ENCODE results near the gene GATA3. TPM values are rescaled to one million over a fixed set of nuclear protein-coding genes. Genes with fewer than 3 reads are reported as not detected.

GATA3 gene
- total RNA-seq, 4 donors from 2014 or later, result 0.80 to 5.8 (median 1.4) TPM; not detected in 1

- no peak overlapping the region for H3K4me3 ChIP-seq
- no peaks in the 10 kb centered on the region for H3K36me3 ChIP-seq
- TF ChIP-seq, protein P1, sequence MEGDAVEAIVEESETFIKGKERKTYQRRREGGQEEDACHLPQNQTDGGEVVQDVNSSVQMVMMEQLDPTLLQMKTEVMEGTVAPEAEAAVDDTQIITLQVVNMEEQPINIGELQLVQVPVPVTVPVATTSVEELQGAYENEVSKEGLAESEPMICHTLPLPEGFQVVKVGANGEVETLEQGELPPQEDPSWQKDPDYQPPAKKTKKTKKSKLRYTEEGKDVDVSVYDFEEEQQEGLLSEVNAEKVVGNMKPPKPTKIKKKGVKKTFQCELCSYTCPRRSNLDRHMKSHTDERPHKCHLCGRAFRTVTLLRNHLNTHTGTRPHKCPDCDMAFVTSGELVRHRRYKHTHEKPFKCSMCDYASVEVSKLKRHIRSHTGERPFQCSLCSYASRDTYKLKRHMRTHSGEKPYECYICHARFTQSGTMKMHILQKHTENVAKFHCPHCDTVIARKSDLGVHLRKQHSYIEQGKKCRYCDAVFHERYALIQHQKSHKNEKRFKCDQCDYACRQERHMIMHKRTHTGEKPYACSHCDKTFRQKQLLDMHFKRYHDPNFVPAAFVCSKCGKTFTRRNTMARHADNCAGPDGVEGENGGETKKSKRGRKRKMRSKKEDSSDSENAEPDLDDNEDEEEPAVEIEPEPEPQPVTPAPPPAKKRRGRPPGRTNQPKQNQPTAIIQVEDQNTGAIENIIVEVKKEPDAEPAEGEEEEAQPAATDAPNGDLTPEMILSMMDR (IDR thresholded peaks at IDR 0.05), result no peak
- no peak for TF ChIP-seq POLR2A (IDR thresholded peaks at IDR 0.05)
- no peak for DNase-seq
- no peaks in the 10 kb centered on the region for H3K27me3 ChIP-seq
- no peak overlapping the region for H3K27ac ChIP-seq
- H3K9me3 ChIP-seq, result no peaks in the 10 kb centered on the region
- no peaks in the 10 kb centered on the region for H3K4me1 ChIP-seq
These were observed 11.6 kb downstream of the GATA3 start for GRCh38 chr10:8066124-8066523.

DNA sequence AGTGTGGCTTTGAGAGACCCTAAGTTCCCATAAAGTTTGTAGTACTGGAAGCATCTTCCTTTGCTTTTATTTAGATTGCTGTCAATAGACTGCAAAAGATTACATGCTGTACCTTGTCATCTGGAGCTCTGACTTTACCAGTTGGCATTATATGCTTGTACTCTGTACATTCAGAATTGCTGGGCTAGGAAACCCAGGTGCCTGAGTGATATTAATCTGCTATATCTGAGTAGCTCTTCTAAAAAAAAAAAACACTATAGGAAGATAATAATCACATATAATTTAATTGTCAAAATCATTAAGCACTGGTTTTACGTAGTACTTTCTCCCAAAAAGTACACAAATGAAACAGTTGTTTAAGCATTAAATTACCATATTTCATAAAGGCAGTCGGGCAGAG lies 12.3 kb downstream of the GATA3 start:
- H3K4me3 ChIP-seq, result no peak overlapping the region
- no peak for DNase-seq
- no peaks in the 10 kb centered on the region for H3K4me1 ChIP-seq
- no peaks in the 10 kb centered on the region for H3K36me3 ChIP-seq
- no peaks in the 10 kb centered on the region for H3K27me3 ChIP-seq
- H3K27ac ChIP-seq, result no peak overlapping the region
- no peaks in the 10 kb centered on the region for H3K9me3 ChIP-seq
- no peak for TF ChIP-seq POLR2A (IDR thresholded peaks at IDR 0.05)
- TF ChIP-seq, protein P1 (IDR thresholded peaks at IDR 0.05), result no peak

DNA sequence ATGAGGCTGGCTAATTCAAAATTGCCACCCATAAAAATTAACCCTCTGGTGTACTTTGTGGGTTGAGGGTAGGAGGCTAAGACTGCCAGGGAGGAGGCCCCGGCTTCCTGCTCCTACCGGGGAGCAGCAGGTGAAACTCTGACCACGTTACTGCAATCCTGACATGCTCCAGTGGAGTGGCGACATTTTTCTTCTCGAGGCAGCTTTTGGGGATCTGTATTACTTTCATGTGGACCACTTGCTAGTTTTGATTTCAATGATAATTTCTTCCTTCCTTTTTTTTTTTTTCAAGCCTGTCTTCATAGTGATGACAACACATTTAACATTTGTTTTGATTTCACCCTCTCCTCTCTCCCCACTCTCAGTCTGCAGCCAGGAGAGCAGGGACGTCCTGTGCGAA lies 14.6 kb downstream of the GATA3 start:
- no peaks in the 10 kb centered on the region for H3K27me3 ChIP-seq
- no peak overlapping the region for H3K4me3 ChIP-seq
- H3K36me3 ChIP-seq, result no peaks in the 10 kb centered on the region
- no peak for DNase-seq
- H3K27ac ChIP-seq, result no peak overlapping the region
- TF ChIP-seq, protein P1 (IDR thresholded peaks at IDR 0.05), result no peak
- no peak for TF ChIP-seq POLR2A (IDR thresholded peaks at IDR 0.05)
- no peaks in the 10 kb centered on the region for H3K4me1 ChIP-seq
- H3K9me3 ChIP-seq, result no peaks in the 10 kb centered on the region

GRCh38 chr10:8069627-8070026 lies 15.1 kb downstream of the GATA3 start:
- H3K36me3 ChIP-seq, result no peaks in the 10 kb centered on the region
- no peak for DNase-seq
- no peak for TF ChIP-seq POLR2A (IDR thresholded peaks at IDR 0.05)
- TF ChIP-seq, protein P1 (IDR thresholded peaks at IDR 0.05), result no peak
- no peaks in the 10 kb centered on the region for H3K27me3 ChIP-seq
- H3K9me3 ChIP-seq, result no peaks in the 10 kb centered on the region
- H3K4me1 ChIP-seq, result no peaks in the 10 kb centered on the region
- H3K27ac ChIP-seq, result no peak overlapping the region
- no peak overlapping the region for H3K4me3 ChIP-seq

DNA sequence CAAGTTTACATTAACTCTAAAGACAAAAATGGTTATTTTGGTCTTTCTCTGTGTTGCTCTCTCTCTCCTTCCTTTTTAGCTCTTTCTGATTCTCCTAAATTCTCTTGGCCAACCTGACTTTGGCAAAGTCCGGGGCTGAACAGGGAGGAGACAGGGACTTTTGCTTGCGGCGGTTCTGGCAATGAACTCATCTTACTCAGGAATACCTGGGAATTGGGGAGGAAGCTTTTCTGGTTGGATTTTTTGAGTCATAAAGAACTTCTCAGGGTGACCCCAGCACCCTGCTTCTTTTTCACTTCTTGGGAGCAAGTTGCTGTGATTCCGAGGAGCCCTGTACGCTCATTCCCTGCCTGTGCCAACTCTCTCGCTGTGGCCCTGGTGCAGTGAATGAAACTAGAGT lies 16.0 kb downstream of the GATA3 start:
- Histone ChIP-seq H3K27ac (no peak overlapping the region), H3K36me3 (no peaks in the 10 kb centered on the region), H3K4me3 (no peak overlapping the region), H3K4me1 (no peaks in the 10 kb centered on the region), H3K9me3 (no peaks in the 10 kb centered on the region), H3K27me3 (no peaks in the 10 kb centered on the region)
- no peak for DNase-seq
- TF ChIP-seq, protein P1 (IDR thresholded peaks at IDR 0.05), result no peak
- TF ChIP-seq POLR2A (IDR thresholded peaks at IDR 0.05), result no peak

- Histone ChIP-seq H3K36me3 (no peaks in the 10 kb centered on the region), H3K27me3 (no peaks in the 10 kb centered on the region), H3K27ac (no peak overlapping the region), H3K4me1 (no peaks in the 10 kb centered on the region), H3K4me3 (no peak overlapping the region), H3K9me3 (no peaks in the 10 kb centered on the region)
- TF ChIP-seq, protein P1 (IDR thresholded peaks at IDR 0.05), result no peak
- TF ChIP-seq POLR2A (IDR thresholded peaks at IDR 0.05), result no peak
- no peak for DNase-seq
These were observed 16.5 kb downstream of the GATA3 start for GRCh38 chr10:8071006-8071405.
